T-helper 9 cell (primary cell): Measurements from ENCODE around the gene DSCAM.
"Not testable (repeated sequence)": the region's sequence is repeated elsewhere in the genome, so short reads cannot be mapped to it uniquely, and the experiment has no call there.

Experiments used
- DNase-seq: peaks from one replicate; pipeline ENCODE4 v3.0.0-alpha.2; 2020

Gene DSCAM

DNA sequence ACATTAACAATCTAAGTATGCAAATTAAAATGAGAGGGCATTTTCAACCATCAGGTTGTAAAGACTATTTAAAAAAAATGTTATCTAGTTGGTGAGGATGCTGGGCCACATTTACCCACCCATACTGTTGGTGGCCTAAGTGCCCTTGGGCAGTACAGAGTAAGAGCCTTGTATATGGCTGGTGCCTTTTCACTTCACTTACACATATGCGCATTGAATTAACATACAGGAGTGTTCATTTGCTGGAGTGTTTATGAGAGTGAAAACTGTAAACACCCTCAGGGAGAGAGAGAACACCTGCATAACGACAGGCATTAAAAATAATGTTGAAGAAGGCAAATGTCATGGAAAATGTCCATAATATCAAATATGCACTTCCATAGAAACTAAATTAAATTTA, 552.6 kb downstream of the DSCAM start:
- no peak for DNase-seq

DNA sequence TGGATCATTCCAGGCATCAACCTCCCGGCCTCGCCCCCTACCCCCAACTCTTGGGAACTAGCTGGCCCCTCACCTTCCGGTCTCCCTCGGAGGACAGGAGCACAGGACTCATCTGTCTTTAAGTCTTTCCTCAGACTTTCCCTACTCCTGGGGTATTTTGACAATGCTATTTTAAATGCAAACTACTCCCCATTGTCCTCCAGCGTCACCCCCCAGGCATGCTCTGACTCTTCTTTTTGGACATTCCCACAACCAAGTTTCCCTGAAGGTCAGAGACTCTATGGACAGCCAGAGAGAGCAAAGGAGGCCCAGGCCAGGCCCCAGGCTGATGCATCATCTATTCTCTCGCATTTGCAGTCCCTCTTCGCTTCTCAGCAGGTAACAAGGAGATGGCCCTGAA, 555.4 kb downstream of the DSCAM start:
- no peak for DNase-seq

DNA sequence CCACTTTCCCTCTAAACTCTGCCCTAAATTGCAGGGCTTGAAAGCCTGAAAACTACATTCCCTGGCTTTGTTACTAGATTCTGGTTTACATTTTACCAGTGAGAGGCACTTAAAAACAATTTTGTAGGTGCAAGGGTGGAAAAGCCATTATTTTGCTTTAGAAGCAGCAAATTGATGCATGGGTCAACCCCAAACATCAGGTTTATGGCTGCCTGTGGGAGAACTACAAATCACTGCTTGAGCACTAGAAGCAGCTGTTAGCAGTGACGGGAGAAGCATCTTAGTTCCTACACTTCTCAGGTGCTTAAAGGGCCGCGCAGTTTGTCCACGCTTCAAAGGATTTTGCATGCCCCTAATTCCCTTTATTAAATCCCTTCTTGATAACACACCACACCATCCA, 562.5 kb downstream of the DSCAM start:
- DNase-seq, result no peak

- DNase-seq, result no peak
Measured at GRCh38 chr21:40282912-40283886, 563.8 kb downstream of the DSCAM start.

DNA sequence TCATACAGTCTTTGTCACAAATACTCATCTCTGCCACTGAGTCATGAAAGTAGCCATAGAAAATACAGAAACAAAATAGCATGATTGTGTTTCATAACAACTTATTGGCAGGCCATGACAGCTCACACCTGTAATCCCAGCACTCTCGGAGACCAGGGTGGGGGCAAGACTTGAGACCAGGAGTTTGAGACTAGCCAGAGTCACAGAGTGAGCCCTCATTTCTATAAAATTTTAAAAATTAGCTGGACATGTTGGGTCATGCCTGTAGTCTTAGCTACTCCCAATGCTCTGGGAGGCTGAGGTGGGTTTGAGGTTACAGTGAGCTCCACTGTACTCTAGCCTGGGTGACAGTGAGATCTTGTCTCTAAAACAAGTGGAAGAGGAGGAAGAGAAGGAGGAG, 568.6 kb downstream of the DSCAM start:
- DNase-seq, result no peak

GRCh38 chr21:40276001-40276400, 571.0 kb downstream of the DSCAM start:
- no peak for DNase-seq

DNA sequence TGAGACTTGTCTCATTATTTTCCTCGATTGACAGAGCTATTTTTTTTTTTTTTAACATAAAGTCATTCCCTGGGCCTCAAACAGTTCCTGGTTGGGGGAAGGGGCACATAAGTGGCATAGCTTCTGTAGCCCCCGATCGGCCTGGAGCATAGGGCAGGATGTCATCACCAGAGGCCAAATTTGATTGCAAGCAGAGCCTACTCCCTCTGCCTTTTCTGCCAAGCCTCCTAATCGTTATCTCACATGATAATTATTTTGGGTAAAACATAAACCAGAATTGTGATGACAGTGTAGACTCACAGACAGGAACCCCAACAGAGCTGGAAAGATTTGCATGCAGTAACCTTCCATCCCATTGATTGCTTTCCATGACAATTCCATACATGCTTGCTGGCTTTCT, 574.9 kb downstream of the DSCAM start:
- DNase-seq, result no peak

DNA sequence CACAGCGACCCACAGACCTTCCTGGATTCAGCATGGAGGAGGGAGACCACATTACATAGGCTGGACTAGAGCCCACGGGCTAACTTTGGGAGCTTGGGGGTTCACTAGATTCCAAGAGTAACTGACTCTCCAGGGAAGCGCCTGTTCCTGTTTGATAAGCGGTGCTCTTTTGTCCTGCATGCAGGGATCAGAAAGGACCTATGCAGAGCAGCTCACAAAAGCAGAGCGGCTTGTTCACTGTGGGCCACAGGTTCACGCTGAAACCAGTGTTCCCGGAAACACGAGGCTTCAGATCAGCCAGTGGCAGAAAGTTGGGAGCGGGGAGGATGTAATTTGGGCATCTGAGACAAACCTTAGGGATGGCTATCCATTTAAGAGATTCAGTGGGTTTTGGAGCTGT, 575.8 kb downstream of the DSCAM start:
- no peak for DNase-seq

- DNase-seq, result no peak
Measured at GRCh38 chr21:40270047-40270446, 576.9 kb downstream of the DSCAM start.

DNA sequence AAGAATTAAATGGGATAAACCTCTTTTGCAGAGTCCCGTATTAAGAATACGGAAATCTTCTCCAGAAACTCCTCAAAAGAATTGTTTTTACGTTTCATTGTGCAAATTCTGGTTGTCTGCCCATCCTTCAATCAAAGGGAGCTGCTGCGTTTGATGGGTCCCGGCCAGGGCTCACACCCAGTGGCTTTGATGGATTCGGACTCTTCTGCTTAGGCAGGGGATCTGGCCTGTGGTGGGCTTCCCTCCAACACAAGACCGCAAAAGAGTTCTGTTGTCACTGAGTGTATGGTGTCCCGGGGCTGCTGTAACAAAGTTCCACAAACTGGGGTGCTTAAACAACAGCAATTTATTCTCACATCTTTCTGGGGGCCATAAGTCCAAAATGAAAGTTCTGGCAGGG, 577.7 kb downstream of the DSCAM start:
- no peak for DNase-seq

GRCh38 chr21:40258456-40258855, 588.5 kb downstream of the DSCAM start:
- not testable (repeated sequence) for DNase-seq

- DNase-seq, result no peak
Measured at GRCh38 chr21:40257342-40257741, 589.6 kb downstream of the DSCAM start.

GRCh38 chr21:40255518-40256444, 591.2 kb downstream of the DSCAM start:
- no peak for DNase-seq

- no peak for DNase-seq
Measured at GRCh38 chr21:40254540-40255465, 592.2 kb downstream of the DSCAM start.

- DNase-seq, result no peak
Measured at GRCh38 chr21:40253112-40253511, 593.8 kb downstream of the DSCAM start.

DNA sequence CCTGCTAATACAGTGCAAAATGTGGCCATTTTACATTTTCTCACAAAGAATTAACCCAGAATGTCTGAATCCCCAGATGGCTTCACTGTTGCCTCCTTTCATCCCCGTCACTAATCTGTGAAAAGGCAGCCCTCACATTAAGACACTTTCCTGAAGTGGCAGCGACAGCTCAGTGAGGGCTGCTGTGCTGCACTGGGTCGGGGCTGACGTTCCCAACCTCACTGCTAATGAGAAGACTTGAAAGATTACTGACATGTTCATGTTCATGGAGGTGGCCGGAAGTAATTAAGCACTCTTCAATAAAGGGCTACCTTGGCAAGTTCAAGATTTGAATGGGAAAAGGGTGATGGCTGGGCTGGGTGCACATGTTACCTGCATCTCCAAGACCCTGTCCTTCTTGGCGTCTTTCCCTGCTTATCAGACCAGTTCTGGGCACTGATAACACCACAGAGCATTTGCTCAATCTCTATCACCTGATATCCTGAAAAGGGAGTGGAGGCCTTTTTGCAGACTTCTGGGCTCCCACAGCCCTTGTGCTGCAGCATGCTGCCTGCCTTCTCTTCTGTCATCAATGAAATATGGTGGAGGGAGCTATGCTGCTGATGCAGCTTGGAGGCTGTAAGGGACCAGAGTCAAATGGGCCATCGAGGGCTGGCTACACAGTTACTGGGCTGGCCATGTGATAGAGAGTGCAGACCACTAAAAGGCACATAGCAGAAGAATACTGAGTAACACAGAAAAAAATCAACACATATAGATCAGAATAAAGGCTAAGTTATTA, 596.3 kb downstream of the DSCAM start:
- DNase-seq, result no peak

DNA sequence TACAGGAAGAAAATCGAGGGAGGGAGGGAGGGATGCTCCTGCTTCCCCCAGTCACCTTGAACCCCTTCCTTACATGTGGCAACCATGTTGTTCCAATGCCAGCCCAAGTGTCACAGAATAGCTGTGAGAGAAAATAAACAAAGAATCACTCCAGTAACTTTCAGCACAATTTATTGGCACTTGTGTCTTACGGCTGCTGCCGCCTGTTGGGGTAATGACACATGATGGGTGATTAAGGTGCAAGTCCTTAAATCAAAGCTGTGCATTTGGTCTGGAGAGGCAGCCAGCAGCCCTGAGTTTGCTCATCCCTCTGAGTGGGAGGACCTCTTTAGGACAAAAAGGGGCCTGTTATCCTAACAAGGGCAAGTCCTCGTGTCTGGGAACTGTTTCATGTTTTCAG, 602.0 kb downstream of the DSCAM start:
- DNase-seq, result no peak

GRCh38 chr21:40243685-40244084, 603.3 kb downstream of the DSCAM start:
- no peak for DNase-seq

GRCh38 chr21:40242586-40243265, 604.2 kb downstream of the DSCAM start:
- no peak for DNase-seq

DNA sequence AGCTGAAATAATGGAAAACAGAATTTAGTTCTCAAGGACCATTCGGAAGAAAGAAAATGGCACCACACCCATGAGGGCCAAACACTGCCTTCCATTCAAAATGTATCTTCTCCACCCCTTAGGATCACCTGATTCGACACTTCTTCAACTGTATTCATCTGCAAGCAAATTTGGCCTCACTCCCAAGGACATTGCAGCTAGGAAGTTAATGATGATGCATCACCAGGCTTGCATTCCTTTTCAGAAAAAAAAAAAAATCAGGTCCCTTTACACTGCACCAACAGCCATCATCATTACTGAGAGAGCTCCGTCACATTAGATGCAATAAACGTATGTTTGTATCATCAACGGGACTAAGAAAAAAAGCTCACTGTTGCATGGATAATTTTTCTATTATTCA, 611.4 kb downstream of the DSCAM start:
- no peak for DNase-seq

- DNase-seq, result no peak
Measured at GRCh38 chr21:40231979-40232378, 615.0 kb downstream of the DSCAM start.
